ENCODE data around the gene TLCD3A.
A peak's percentile ranks its signal among the peaks of the same experiment; 100 is the strongest.
"Not testable (repeated sequence)": the region's sequence is repeated elsewhere in the genome, so short reads cannot be mapped to it uniquely, and the experiment has no call there.

The TLCD3A gene

GRCh38 chr17:750431-751037 is 18.1 kb downstream of the TLCD3A start:
- peak overlapping the region; percentile 66 for H3K4me3 ChIP-seq (ENCODE audit: low read length)
- TF ChIP-seq ZNF274 (IDR thresholded peaks at IDR 0.05; ENCODE audit: low read depth, low read length) = no peak

- no peak for TF ChIP-seq ZNF274 (IDR thresholded peaks at IDR 0.05; ENCODE audit: low read depth, low read length)
- peak overlapping the region; percentile 66 for H3K4me3 ChIP-seq (ENCODE audit: low read length)
Observed at GRCh38 chr17:751269-752001, 19.0 kb downstream of the TLCD3A start.

- TF ChIP-seq ZNF274 (IDR thresholded peaks at IDR 0.05; ENCODE audit: low read depth, low read length) = no peak
- H3K4me3 ChIP-seq (ENCODE audit: low read length) = peak within 1 kb of the TSS; percentile 66
Observed at GRCh38 chr17:752002-752619, 19.7 kb downstream of the TLCD3A start, which contains the start of gene GEMIN4. TSS of gene GEMIN4 (minus strand) at chr17:752264. CDS start at chr17:752142, 122 bp downstream.

GRCh38 chr17:752620-753219 is 20.3 kb downstream of the TLCD3A start:
- H3K4me3 ChIP-seq (ENCODE audit: low read length) = peak overlapping the region; percentile 66; the same call in 1 of the 2 replicates
- no peak for TF ChIP-seq ZNF274 (IDR thresholded peaks at IDR 0.05; ENCODE audit: low read depth, low read length)

GRCh38 chr17:753418-753817 is 21.0 kb downstream of the TLCD3A start:
- no peak overlapping the region for H3K4me3 ChIP-seq (ENCODE audit: low read length)
- no peak for TF ChIP-seq ZNF274 (IDR thresholded peaks at IDR 0.05; ENCODE audit: low read depth, low read length)

- H3K4me3 ChIP-seq (ENCODE audit: low read length) = not testable (repeated sequence)
Observed at GRCh38 chr17:755319-755961, 23.0 kb downstream of the TLCD3A start.

GRCh38 chr17:756010-756567 is 23.7 kb downstream of the TLCD3A start:
- H3K4me3 ChIP-seq (ENCODE audit: low read length) = not testable (repeated sequence)

GRCh38 chr17:759964-760363 is 27.6 kb downstream of the TLCD3A start:
- TF ChIP-seq ZNF274 (IDR thresholded peaks at IDR 0.05; ENCODE audit: low read depth, low read length) = no peak
- no peak overlapping the region for H3K4me3 ChIP-seq (ENCODE audit: low read length)

- H3K4me3 ChIP-seq (ENCODE audit: low read length) = no peak overlapping the region
- no peak for TF ChIP-seq ZNF274 (IDR thresholded peaks at IDR 0.05; ENCODE audit: low read depth, low read length)
Observed at GRCh38 chr17:760371-760770, 28.0 kb downstream of the TLCD3A start.

GRCh38 chr17:767076-767475 is 34.7 kb downstream of the TLCD3A start:
- TF ChIP-seq ZNF274 (IDR thresholded peaks at IDR 0.05; ENCODE audit: low read depth, low read length) = no peak
- H3K4me3 ChIP-seq (ENCODE audit: low read length) = no peak overlapping the region

- no peak overlapping the region for H3K4me3 ChIP-seq (ENCODE audit: low read length)
- no peak for TF ChIP-seq ZNF274 (IDR thresholded peaks at IDR 0.05; ENCODE audit: low read depth, low read length)
Observed at GRCh38 chr17:773016-773415, 40.6 kb downstream of the TLCD3A start.

GRCh38 chr17:773467-774312 is 41.3 kb downstream of the TLCD3A start:
- TF ChIP-seq ZNF274 (IDR thresholded peaks at IDR 0.05; ENCODE audit: low read depth, low read length) = no peak
- H3K4me3 ChIP-seq (ENCODE audit: low read length) = no peak overlapping the region

GRCh38 chr17:774313-774584 is 41.9 kb downstream of the TLCD3A start:
- no peak for TF ChIP-seq ZNF274 (IDR thresholded peaks at IDR 0.05; ENCODE audit: low read depth, low read length)

More at GRCh38 chr17:774313-774584, 41.9 kb downstream of the TLCD3A start:
- H3K4me3 ChIP-seq (ENCODE audit: low read length) = no peak overlapping the region
